SH-SY5Y (cell line): ENCODE data around the gene MRPL42.

Experiments used
- GATA2 ChIP-seq: IDR thresholded peaks from 2 replicates; pipeline ENCODE4 v1.6.1; 2011; ENCODE audit warnings: mild to moderate bottlenecking, low read depth, low read length
- GATA3 ChIP-seq: IDR thresholded peaks from 2 replicates; pipeline ENCODE4 v1.6.1; 2011; ENCODE audit warnings: low read depth, mild to moderate bottlenecking, low read length, moderate library complexity

DNA sequence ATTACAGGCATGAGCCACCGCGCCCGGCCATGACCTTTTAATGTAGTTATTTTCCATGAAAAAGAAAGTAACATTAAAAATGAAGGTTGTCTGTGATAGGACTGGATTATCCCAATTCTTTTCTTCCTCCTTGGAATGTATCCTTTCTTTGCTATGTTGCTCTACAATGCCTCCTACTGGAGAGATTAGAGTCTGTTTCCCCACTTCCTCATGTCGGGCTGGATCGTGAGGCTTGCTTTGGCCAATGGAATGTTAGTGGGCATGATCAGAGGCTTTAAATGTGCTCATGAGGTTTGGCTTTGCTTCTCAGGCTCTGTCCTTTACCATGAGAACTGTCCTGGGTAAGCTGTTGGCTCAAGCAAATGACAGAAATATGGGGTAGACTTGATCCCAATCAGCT lies 70.5 kb downstream of the MRPL42 start:
- TF ChIP-seq GATA2 (no peak), GATA3 (no peak)
